Posterior cingulate gyrus (tissue), 11 donors: ENCODE data around the gene MTARC2.
A peak's percentile ranks its signal among the peaks of the same experiment; 100 is the strongest.

ENCODE experiments used
- DNase-seq, 10 donors: peaks; one replicate each; pipeline versions ENCODE4 v3.0.0 to v3.0.0-alpha.2; 2020 to 2021; ENCODE audit warnings: mixed read lengths in 3 of 10
- intact Hi-C: fragments of 100-400 bp; cut with DNase I; formaldehyde crosslinking; loops from one replicate; pipeline ENCODE4 v1.15.1; 2023

The MTARC2 gene

GRCh38 chr1:220791956-220792355, 43.8 kb downstream of the MTARC2 start:
- intact Hi-C loops = no loop called here
- DNase-seq = no peak

DNA sequence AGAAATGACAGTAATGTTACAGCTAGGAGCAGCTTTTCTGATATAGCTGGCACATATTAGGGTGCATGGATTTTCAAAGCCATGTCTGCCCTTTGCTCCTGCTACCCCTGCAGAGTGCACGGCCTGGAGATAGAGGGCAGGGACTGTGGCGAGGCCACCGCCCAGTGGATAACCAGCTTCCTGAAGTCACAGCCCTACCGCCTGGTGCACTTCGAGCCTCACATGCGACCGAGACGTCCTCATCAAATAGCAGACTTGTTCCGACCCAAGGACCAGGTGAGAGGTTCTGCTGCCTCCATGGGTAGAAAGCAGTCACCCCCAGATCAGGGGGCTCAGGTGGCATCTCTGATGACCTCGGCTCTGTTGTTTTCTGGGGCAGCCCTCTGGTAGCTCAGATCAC, 48.4 kb downstream of the MTARC2 start:
- DNase-seq = no peak
- intact Hi-C loops = no loop called here

GRCh38 chr1:220797044-220797443, 48.9 kb downstream of the MTARC2 start:
- DNase-seq = no peak
- intact Hi-C loops = no loop called here

GRCh38 chr1:220797553-220797952, 49.4 kb downstream of the MTARC2 start:
- DNase-seq = no peak

GRCh38 chr1:220798338-220798737, 50.2 kb downstream of the MTARC2 start:
- DNase-seq = no peak
- intact Hi-C loops = no loop called here

More at GRCh38 chr1:220797553-220797952, 49.4 kb downstream of the MTARC2 start:
- intact Hi-C loops = no loop called here

- intact Hi-C loops = no loop called here
- DNase-seq = no peak
Observed at GRCh38 chr1:220800262-220800661, 52.1 kb downstream of the MTARC2 start.

DNA sequence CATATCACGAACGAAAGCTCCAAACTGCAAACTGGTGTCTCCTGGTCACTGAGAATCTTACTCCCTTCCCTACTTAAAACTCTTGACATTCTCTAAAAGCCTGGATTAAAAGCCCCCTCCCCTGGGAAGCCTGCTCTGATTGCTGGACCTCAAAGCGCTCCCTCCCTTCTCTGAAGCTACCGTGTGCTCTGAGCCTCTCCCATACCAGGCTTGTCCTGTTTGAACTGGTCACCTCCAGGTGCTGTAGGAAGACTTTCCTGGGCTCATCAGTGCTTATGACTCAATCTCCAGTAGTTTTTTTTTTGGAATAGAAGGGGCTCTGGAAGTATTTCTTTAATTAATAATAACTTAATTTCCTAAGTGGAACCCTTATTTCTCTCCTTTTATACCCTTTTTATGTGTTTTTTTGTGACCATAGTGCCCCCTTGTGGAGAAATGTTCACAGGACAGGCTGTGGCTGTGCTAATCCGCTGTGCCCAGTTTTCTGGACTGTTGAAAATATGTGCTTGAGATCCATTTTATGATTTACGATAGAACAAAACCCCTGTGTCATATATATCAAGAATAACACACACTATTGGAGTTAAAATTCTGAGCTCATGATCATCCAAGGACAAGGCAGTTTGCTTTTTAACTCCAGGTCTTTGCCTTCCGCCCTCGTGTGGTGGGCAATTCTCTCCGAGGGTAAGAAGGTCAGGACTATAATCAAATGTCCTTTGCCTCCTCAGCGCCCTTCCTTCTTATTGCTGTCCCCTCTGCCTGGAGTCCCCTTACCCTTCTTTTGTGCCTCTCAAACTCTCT, 55.5 kb downstream of the MTARC2 start:
- intact Hi-C loops = no loop called here
- DNase-seq = peak in 1 of 10 donors; percentile 45

GRCh38 chr1:220804202-220804586, 56.1 kb downstream of the MTARC2 start:
- intact Hi-C loops = no loop called here
- DNase-seq = no peak

GRCh38 chr1:220806408-220806807, 58.3 kb downstream of the MTARC2 start:
- intact Hi-C loops = no loop called here
- no peak for DNase-seq

GRCh38 chr1:220807726-220808125, 59.6 kb downstream of the MTARC2 start:
- intact Hi-C loops = no loop called here
- no peak for DNase-seq

- intact Hi-C loops = no loop called here
Observed at GRCh38 chr1:220808345-220809186, 60.4 kb downstream of the MTARC2 start.

GRCh38 chr1:220809187-220809550, 61.0 kb downstream of the MTARC2 start:
- intact Hi-C loops = no loop called here

More at GRCh38 chr1:220808345-220809186, 60.4 kb downstream of the MTARC2 start:
- DNase-seq = no peak

DNA sequence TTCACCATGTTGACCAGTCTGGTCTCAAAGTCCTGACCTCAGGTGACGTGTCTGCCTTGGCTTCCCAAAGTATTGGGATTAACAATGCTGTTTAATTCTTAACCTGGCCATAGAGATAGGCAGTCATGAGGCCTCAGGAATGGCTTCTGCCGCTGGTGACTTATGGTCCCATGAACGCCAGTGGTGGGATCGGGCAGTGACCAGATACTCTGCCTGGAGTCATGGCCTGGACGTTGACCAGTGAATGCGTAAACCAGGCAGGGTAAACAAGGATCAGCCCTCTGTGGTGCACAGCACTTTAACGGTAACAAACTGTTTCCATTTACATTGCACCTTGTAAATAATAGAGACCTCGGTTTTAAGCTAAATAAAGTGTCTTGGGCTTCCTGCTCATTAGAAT, 61.6 kb downstream of the MTARC2 start:
- intact Hi-C loops = no loop called here
- no peak for DNase-seq

More at GRCh38 chr1:220809187-220809550, 61.0 kb downstream of the MTARC2 start:
- DNase-seq = no peak

- intact Hi-C loops = no loop called here
- peak in 9 of 10 donors; percentile 41 to 92 (median 60) for DNase-seq
Observed at GRCh38 chr1:220810179-220810653, 62.1 kb downstream of the MTARC2 start.

- DNase-seq = no peak
- intact Hi-C loops = no loop called here
Observed at GRCh38 chr1:220810963-220811362, 62.8 kb downstream of the MTARC2 start.

DNA sequence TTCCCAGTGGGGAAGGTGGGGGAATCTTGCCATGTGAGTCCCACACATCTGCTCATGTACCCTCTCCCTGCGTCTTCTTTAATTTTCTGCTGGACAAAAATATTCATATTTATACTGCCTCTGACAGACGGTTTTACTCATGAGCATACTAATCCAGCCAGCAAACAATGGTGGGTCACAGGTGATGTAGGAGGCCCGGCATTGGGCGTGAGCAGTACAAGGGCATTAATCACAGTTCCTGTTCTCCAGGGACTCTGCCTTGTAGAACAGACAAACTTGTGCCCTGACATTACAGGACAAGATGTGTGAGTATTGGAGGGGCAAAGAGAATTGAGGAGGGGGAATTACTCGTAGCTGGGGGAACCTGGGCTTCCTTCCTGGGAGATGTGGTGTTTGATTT, 63.6 kb downstream of the MTARC2 start:
- intact Hi-C loops = no loop called here
- no peak for DNase-seq

DNA sequence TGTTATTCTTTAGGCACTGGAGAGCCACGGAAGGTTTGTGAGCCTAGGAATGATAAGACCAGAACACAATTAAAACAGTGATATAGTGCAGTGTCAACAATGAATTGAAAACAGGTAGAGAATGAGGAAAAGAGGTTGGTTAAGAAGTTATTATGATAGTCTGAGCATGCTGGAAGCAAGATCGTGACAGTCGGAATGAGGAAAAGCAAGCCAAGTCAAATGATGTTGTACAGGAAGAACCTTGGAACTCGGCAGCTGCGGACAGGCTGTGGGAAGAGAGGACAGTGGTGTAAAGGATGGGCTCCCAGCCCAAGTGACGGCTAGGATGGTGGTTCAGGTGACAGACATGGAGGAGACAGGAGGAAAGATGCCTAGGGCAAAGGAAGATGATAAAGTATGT, 64.2 kb downstream of the MTARC2 start:
- intact Hi-C loops = no loop called here
- no peak for DNase-seq

- no peak for DNase-seq
- intact Hi-C loops = no loop called here
Observed at GRCh38 chr1:220813013-220813412, 64.9 kb downstream of the MTARC2 start.

- DNase-seq = no peak
- intact Hi-C loops = no loop called here
Observed at GRCh38 chr1:220815409-220815808, 67.3 kb downstream of the MTARC2 start.

GRCh38 chr1:220817907-220818306, 69.8 kb downstream of the MTARC2 start:
- intact Hi-C loops = no loop called here

GRCh38 chr1:220818421-220819173, 70.5 kb downstream of the MTARC2 start:
- DNase-seq = no peak
- intact Hi-C loops = no loop called here

More at GRCh38 chr1:220817907-220818306, 69.8 kb downstream of the MTARC2 start:
- DNase-seq = no peak
